ENCODE measurements around the gene TMEM130. TPM values are rescaled to one million over a fixed set of nuclear protein-coding genes. Genes with fewer than 3 reads are reported as not detected.

Gene TMEM130
- polyA plus RNA-seq, 1 donor from 2014 or later = 12.3 TPM

DNA sequence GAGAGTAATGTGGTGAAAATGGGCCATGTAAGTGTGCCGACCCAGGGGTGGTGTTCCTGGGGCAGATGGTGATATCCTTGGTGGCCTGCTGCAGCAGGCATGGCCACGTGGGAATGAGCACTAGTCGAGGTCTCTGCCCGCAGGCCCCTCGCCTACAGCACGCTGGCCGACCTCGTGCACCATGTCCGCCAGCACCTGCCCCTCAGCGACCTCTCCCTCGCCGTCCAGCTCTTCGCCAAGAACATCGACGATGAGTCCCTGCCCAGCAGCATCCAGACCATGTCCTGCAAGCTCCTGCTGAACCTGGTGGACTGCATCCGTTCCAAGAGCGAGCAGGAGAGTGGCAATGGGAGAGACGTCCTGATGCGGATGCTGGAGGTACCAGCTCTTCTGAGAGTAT is 38.8 kb upstream of the TMEM130 start:
- Histone ChIP-seq H3K9ac (ENCODE audit: low read length) (no peak overlapping the region), H3K9me3 (ENCODE audit: low read length) (no peaks in the 10 kb centered on the region), H3K27ac (ENCODE audit: low read length) (no peak overlapping the region), H3K4me3 (ENCODE audit: low read length) (no peak overlapping the region), H3K79me2 (replicated peaks; ENCODE audit: insufficient read depth, low read length) (no peaks in the 10 kb centered on the region), H3K9me2 (ENCODE audit: insufficient read depth, low read length) (no peaks in the 10 kb centered on the region), H3K4me2 (ENCODE audit: low read length) (no peak overlapping the region), H2AFZ (ENCODE audit: low read depth, low read length) (no peak overlapping the region), H3F3A (ENCODE audit: insufficient read depth, low read length, poor library complexity, severe bottlenecking) (no peaks in the 10 kb centered on the region), H3K27me3 (ENCODE audit: insufficient read depth, low read depth, low read length) (no peaks in the 10 kb centered on the region), H3K36me3 (ENCODE audit: insufficient read depth, low read length) (peaks cover 11% of the 10 kb centered on the region), H4K20me1 (ENCODE audit: insufficient read depth) (no peaks in the 10 kb centered on the region)
- TF ChIP-seq, protein P1, sequence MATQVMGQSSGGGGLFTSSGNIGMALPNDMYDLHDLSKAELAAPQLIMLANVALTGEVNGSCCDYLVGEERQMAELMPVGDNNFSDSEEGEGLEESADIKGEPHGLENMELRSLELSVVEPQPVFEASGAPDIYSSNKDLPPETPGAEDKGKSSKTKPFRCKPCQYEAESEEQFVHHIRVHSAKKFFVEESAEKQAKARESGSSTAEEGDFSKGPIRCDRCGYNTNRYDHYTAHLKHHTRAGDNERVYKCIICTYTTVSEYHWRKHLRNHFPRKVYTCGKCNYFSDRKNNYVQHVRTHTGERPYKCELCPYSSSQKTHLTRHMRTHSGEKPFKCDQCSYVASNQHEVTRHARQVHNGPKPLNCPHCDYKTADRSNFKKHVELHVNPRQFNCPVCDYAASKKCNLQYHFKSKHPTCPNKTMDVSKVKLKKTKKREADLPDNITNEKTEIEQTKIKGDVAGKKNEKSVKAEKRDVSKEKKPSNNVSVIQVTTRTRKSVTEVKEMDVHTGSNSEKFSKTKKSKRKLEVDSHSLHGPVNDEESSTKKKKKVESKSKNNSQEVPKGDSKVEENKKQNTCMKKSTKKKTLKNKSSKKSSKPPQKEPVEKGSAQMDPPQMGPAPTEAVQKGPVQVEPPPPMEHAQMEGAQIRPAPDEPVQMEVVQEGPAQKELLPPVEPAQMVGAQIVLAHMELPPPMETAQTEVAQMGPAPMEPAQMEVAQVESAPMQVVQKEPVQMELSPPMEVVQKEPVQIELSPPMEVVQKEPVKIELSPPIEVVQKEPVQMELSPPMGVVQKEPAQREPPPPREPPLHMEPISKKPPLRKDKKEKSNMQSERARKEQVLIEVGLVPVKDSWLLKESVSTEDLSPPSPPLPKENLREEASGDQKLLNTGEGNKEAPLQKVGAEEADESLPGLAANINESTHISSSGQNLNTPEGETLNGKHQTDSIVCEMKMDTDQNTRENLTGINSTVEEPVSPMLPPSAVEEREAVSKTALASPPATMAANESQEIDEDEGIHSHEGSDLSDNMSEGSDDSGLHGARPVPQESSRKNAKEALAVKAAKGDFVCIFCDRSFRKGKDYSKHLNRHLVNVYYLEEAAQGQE (IDR thresholded peaks at IDR 0.05; ENCODE audit: borderline replicate concordance) = no peak
- no peak for TF ChIP-seq MXI1 (conservative IDR thresholded peaks at IDR 0.05; ENCODE audit: poor library complexity, severe bottlenecking)

DNA sequence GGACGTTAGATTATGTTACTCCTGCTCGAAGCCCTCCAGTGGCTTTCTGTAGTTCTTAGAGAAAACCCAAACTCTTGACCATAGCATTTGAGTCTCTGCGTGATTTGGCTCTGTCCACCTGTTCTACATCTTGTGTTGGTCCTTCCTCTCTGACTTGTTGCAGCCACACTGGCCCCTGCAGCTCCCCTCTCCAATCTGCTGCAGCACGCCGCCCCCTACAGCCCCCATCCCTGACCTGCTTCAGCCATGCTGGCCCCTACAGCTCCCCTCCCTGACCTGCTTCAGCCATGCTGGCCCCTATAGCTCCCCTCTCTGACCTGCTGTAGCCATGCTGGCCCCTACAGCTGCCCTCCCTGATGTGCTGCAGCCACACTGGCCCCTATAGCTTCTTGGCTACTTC is 37.8 kb upstream of the TMEM130 start:
- Histone ChIP-seq H3K9ac (ENCODE audit: low read length) (no peak overlapping the region), H4K20me1 (ENCODE audit: insufficient read depth) (no peaks in the 10 kb centered on the region), H3K27ac (ENCODE audit: low read length) (no peak overlapping the region), H3K79me2 (replicated peaks; ENCODE audit: insufficient read depth, low read length) (no peaks in the 10 kb centered on the region), H3K4me3 (ENCODE audit: low read length) (no peak overlapping the region), H3K9me2 (ENCODE audit: insufficient read depth, low read length) (no peaks in the 10 kb centered on the region), H3K9me3 (ENCODE audit: low read length) (no peaks in the 10 kb centered on the region), H3F3A (ENCODE audit: insufficient read depth, low read length, poor library complexity, severe bottlenecking) (no peaks in the 10 kb centered on the region), H3K36me3 (ENCODE audit: insufficient read depth, low read length) (peaks cover 12% of the 10 kb centered on the region), H3K4me2 (ENCODE audit: low read length) (no peak overlapping the region), H3K27me3 (ENCODE audit: insufficient read depth, low read depth, low read length) (no peaks in the 10 kb centered on the region), H2AFZ (ENCODE audit: low read depth, low read length) (no peak overlapping the region)
- TF ChIP-seq MXI1 (conservative IDR thresholded peaks at IDR 0.05; ENCODE audit: poor library complexity, severe bottlenecking) (no peak), EP300 (conservative IDR thresholded peaks at IDR 0.05; ENCODE audit: poor library complexity, severe bottlenecking) (no peak), TAF1 (IDR thresholded peaks at IDR 0.05; ENCODE audit: low read depth) (no peak), POLR2AphosphoS5 (IDR thresholded peaks at IDR 0.05) (no peak), RAD21 (conservative IDR thresholded peaks at IDR 0.05) (no peak), EZH2 (IDR thresholded peaks at IDR 0.05; ENCODE audit: borderline replicate concordance, insufficient read depth, low read length, poor library complexity, severe bottlenecking) (no peak), SMC3 (conservative IDR thresholded peaks at IDR 0.05; ENCODE audit: poor library complexity) (no peak)
- TF ChIP-seq, protein P2, sequence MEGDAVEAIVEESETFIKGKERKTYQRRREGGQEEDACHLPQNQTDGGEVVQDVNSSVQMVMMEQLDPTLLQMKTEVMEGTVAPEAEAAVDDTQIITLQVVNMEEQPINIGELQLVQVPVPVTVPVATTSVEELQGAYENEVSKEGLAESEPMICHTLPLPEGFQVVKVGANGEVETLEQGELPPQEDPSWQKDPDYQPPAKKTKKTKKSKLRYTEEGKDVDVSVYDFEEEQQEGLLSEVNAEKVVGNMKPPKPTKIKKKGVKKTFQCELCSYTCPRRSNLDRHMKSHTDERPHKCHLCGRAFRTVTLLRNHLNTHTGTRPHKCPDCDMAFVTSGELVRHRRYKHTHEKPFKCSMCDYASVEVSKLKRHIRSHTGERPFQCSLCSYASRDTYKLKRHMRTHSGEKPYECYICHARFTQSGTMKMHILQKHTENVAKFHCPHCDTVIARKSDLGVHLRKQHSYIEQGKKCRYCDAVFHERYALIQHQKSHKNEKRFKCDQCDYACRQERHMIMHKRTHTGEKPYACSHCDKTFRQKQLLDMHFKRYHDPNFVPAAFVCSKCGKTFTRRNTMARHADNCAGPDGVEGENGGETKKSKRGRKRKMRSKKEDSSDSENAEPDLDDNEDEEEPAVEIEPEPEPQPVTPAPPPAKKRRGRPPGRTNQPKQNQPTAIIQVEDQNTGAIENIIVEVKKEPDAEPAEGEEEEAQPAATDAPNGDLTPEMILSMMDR (IDR thresholded peaks at IDR 0.05; ENCODE audit: poor library complexity, severe bottlenecking) = no peak
- TF ChIP-seq, protein P1 (IDR thresholded peaks at IDR 0.05; ENCODE audit: borderline replicate concordance) = no peak

All from neural cell (in vitro differentiated cells).